NCI-H524 treated with DMSO at 0.1 percent for 48 hours (cell line): ENCODE results near the gene RAPGEF1.
"Not testable (repeated sequence)": the region's sequence is repeated elsewhere in the genome, so short reads cannot be mapped to it uniquely, and the experiment has no call there.

ENCODE experiments used
- DNase-seq: peaks from one replicate; lab custom pipeline; 2025; lab: John Stamatoyannopoulos, UW

Gene RAPGEF1

GRCh38 chr9:131731237-131731636, 8.6 kb downstream of the RAPGEF1 start:
- DNase-seq, result no peak

GRCh38 chr9:131728961-131729360, 10.9 kb downstream of the RAPGEF1 start:
- DNase-seq, result peak; percentile 73

- DNase-seq, result no peak
Measured at GRCh38 chr9:131728546-131728910, 11.3 kb downstream of the RAPGEF1 start.

- no peak for DNase-seq
Measured at GRCh38 chr9:131727795-131728545, 11.9 kb downstream of the RAPGEF1 start.

GRCh38 chr9:131727184-131727759, 12.6 kb downstream of the RAPGEF1 start:
- DNase-seq, result no peak

GRCh38 chr9:131724683-131725082, 15.2 kb downstream of the RAPGEF1 start:
- DNase-seq, result peak; percentile 17

GRCh38 chr9:131723632-131724031, 16.2 kb downstream of the RAPGEF1 start:
- no peak for DNase-seq

- peak; percentile 100 for DNase-seq
Measured at GRCh38 chr9:131722255-131722654, 17.6 kb downstream of the RAPGEF1 start.

- DNase-seq, result peak; percentile 85
Measured at GRCh38 chr9:131721076-131721475, 18.8 kb downstream of the RAPGEF1 start.

GRCh38 chr9:131720330-131720729, 19.5 kb downstream of the RAPGEF1 start:
- DNase-seq, result no peak

GRCh38 chr9:131719262-131719908, 20.5 kb downstream of the RAPGEF1 start:
- DNase-seq, result no peak

GRCh38 chr9:131717719-131718460, 22.0 kb downstream of the RAPGEF1 start:
- DNase-seq, result no peak

GRCh38 chr9:131715906-131716305, 24.0 kb downstream of the RAPGEF1 start:
- no peak for DNase-seq

GRCh38 chr9:131714821-131715220, 25.1 kb downstream of the RAPGEF1 start:
- DNase-seq, result no peak

GRCh38 chr9:131714161-131714646, 25.7 kb downstream of the RAPGEF1 start:
- DNase-seq, result no peak

- no peak for DNase-seq
Measured at GRCh38 chr9:131713016-131713415, 26.9 kb downstream of the RAPGEF1 start.

GRCh38 chr9:131712151-131712716, 27.6 kb downstream of the RAPGEF1 start:
- no peak for DNase-seq

- no peak for DNase-seq
Measured at GRCh38 chr9:131709771-131710431, 30.0 kb downstream of the RAPGEF1 start.

- DNase-seq, result not testable (repeated sequence)
Measured at GRCh38 chr9:131709010-131709770, 30.7 kb downstream of the RAPGEF1 start.

- DNase-seq, result no peak
Measured at GRCh38 chr9:131708226-131709002, 31.5 kb downstream of the RAPGEF1 start.
